Fibroblast of skin of left biceps (primary cell): Measurements from ENCODE around the gene MRPS34.

Source experiments
- DNase-seq, 2 experiments: peaks; one replicate each; pipeline ENCODE4 v3.0.0-alpha.2; 2013; ENCODE audit warnings: low read depth in 2 of 2

MRPS34 gene

GRCh38 chr16:1727651-1728624 lies 45.0 kb downstream of the MRPS34 start:
- no peak for DNase-seq

- no peak for DNase-seq
These were observed 46.1 kb downstream of the MRPS34 start for GRCh38 chr16:1726661-1727502.

- no peak for DNase-seq
These were observed 48.4 kb downstream of the MRPS34 start for GRCh38 chr16:1724491-1724890.

- DNase-seq, result no peak
These were observed 49.3 kb downstream of the MRPS34 start for GRCh38 chr16:1723450-1724147.
